GM20431 (cell line): ENCODE results near the gene PKHD1.

Experiments
- in situ Hi-C: fragments of 300-500 bp; cut with MseI, MboI; formaldehyde crosslinking; loops from one replicate; pipeline ENCODE4 v1.15.0; 2020; ENCODE audit warnings: low sequenced_read_pairs; ENCODE audit not compliant: unreplicated experiment

The PKHD1 gene

GRCh38 chr6:51753635-51754034, 333.8 kb downstream of the PKHD1 start:
- in situ Hi-C loops, result no loop called here

GRCh38 chr6:51743999-51744398, 343.4 kb downstream of the PKHD1 start:
- in situ Hi-C loops, result no loop called here

- in situ Hi-C loops, result no loop called here
Measured at GRCh38 chr6:51740658-51741057, 346.8 kb downstream of the PKHD1 start.

GRCh38 chr6:51738614-51739013, 348.8 kb downstream of the PKHD1 start:
- in situ Hi-C loops, result no loop called here

GRCh38 chr6:51737580-51738360, 349.6 kb downstream of the PKHD1 start:
- in situ Hi-C loops, result no loop called here

- in situ Hi-C loops, result no loop called here
Measured at GRCh38 chr6:51725155-51725554, 362.3 kb downstream of the PKHD1 start.

GRCh38 chr6:51720327-51720726, 367.1 kb downstream of the PKHD1 start:
- in situ Hi-C loops, result no loop called here

- in situ Hi-C loops, result no loop called here
Measured at GRCh38 chr6:51719297-51719696, 368.1 kb downstream of the PKHD1 start.

GRCh38 chr6:51718533-51718932, 368.9 kb downstream of the PKHD1 start:
- in situ Hi-C loops, result no loop called here

- in situ Hi-C loops, result no loop called here
Measured at GRCh38 chr6:51717477-51717876, 369.9 kb downstream of the PKHD1 start.

GRCh38 chr6:51711876-51712275, 375.5 kb downstream of the PKHD1 start:
- in situ Hi-C loops, result no loop called here

GRCh38 chr6:51706086-51706485, 381.3 kb downstream of the PKHD1 start:
- in situ Hi-C loops, result no loop called here

- in situ Hi-C loops, result no loop called here
Measured at GRCh38 chr6:51704932-51705540, 382.4 kb downstream of the PKHD1 start.

- in situ Hi-C loops, result no loop called here
Measured at GRCh38 chr6:51702851-51703250, 384.6 kb downstream of the PKHD1 start.

GRCh38 chr6:51684603-51685002, 402.8 kb downstream of the PKHD1 start:
- in situ Hi-C loops, result no loop called here

GRCh38 chr6:51684038-51684437, 403.4 kb downstream of the PKHD1 start:
- in situ Hi-C loops, result no loop called here

- in situ Hi-C loops, result no loop called here
Measured at GRCh38 chr6:51678905-51679620, 408.4 kb downstream of the PKHD1 start.

- in situ Hi-C loops, result no loop called here
Measured at GRCh38 chr6:51678274-51678673, 409.1 kb downstream of the PKHD1 start.

- in situ Hi-C loops, result no loop called here
Measured at GRCh38 chr6:51675922-51676275, 411.5 kb downstream of the PKHD1 start.

- in situ Hi-C loops, result no loop called here
Measured at GRCh38 chr6:51675020-51675921, 412.1 kb downstream of the PKHD1 start.
